Kidney epithelial cell (primary cell): ENCODE measurements around the gene ITPR1. TPM values are rescaled to one million over a fixed set of nuclear protein-coding genes. Genes with fewer than 3 reads are reported as not detected.
A peak's percentile ranks its signal among the peaks of the same experiment; 100 is the strongest.

ENCODE experiments used
- DNase-seq: peaks from one replicate; pipeline ENCODE4 v3.0.0-alpha.2; 2010; ENCODE audit warnings: low read depth
- H3K27me3 ChIP-seq: 2 replicates; pipeline ENCODE4 v1.6.0; 2011; ENCODE audit warnings: low read length; ENCODE audit not compliant: control insufficient read depth, insufficient read depth
- H3K36me3 ChIP-seq: 2 replicates; pipeline ENCODE4 v1.5.1; 2011; ENCODE audit warnings: low read length; ENCODE audit not compliant: control insufficient read depth, insufficient read depth
- H3K4me3 ChIP-seq: 2 replicates; pipeline ENCODE4 v1.5.1; 2011; ENCODE audit warnings: low read depth, mild to moderate bottlenecking, control low read depth, low read length
- CTCF ChIP-seq: IDR thresholded peaks from 2 replicates; pipeline ENCODE4 v1.5.1; 2011; ENCODE audit warnings: mild to moderate bottlenecking, moderate library complexity, low read length, control low read depth, inconsistent platforms; ENCODE audit not compliant: insufficient read depth, poor library complexity, severe bottlenecking
- total RNA-seq: library from RNA; depleted of rRNA; stranded (reverse); fragments of >200 nt; gene quantifications from 2 replicates; pipeline ENCODE4 v1.2.3, GENCODE V29; 2015

Gene ITPR1
- total RNA-seq, 1 donor from 2014 or later, result 8.9 TPM

GRCh38 chr3:4717363-4717740 is 224.2 kb downstream of the ITPR1 start:
- Histone ChIP-seq H3K27me3 (no peaks in the 10 kb centered on the region), H3K4me3 (no peak overlapping the region), H3K36me3 (no peaks in the 10 kb centered on the region)
- TF ChIP-seq CTCF, result no peak
- DNase-seq, result no peak

- H3K27me3 ChIP-seq, result no peaks in the 10 kb centered on the region
- DNase-seq, result no peak
These were observed 225.1 kb downstream of the ITPR1 start for GRCh38 chr3:4718179-4718736.

GRCh38 chr3:4719046-4719501 is 225.9 kb downstream of the ITPR1 start:
- no peaks in the 10 kb centered on the region for H3K36me3 ChIP-seq
- DNase-seq, result no peak
- no peak overlapping the region for H3K4me3 ChIP-seq
- no peak for TF ChIP-seq CTCF
- H3K27me3 ChIP-seq, result no peaks in the 10 kb centered on the region

More at GRCh38 chr3:4718179-4718736, 225.1 kb downstream of the ITPR1 start:
- H3K36me3 ChIP-seq, result no peaks in the 10 kb centered on the region
- TF ChIP-seq CTCF, result no peak
- no peak overlapping the region for H3K4me3 ChIP-seq

- DNase-seq, result peak; percentile 71
- Histone ChIP-seq H3K4me3 (no peak overlapping the region), H3K36me3 (no peaks in the 10 kb centered on the region), H3K27me3 (no peaks in the 10 kb centered on the region)
- TF ChIP-seq CTCF, result peak; percentile 49
These were observed 227.3 kb downstream of the ITPR1 start for GRCh38 chr3:4720316-4721075.

GRCh38 chr3:4721511-4721911 is 228.4 kb downstream of the ITPR1 start:
- no peak overlapping the region for H3K4me3 ChIP-seq
- DNase-seq, result peak; percentile 66
- no peak for TF ChIP-seq CTCF
- no peaks in the 10 kb centered on the region for H3K27me3 ChIP-seq
- no peaks in the 10 kb centered on the region for H3K36me3 ChIP-seq
